GM12892 (cell line): Measurements from ENCODE around the gene C1orf35.

Experiments used
- POLR2A ChIP-seq: IDR thresholded peaks from 2 replicates; pipeline ENCODE4 v1.6.1; 2011; ENCODE audit warnings: low read depth, low read length, control low read depth
- TAF1 ChIP-seq: IDR thresholded peaks from 2 replicates; pipeline ENCODE4 v1.6.1; 2011; ENCODE audit warnings: low read depth, mild to moderate bottlenecking, control low read depth, low read length, borderline replicate concordance

- TF ChIP-seq POLR2A (no peak), TAF1 (no peak)
These were observed 4.7 kb downstream of the C1orf35 start for GRCh38 chr1:228098323-228098931.
